Activated CD8-positive, alpha-beta memory T cell treated with anti-CD3 and anti-CD28 coated beads for 4 hours (primary cell): ENCODE data around the gene EIF4EBP3.
A peak's percentile ranks its signal among the peaks of the same experiment; 100 is the strongest.

ENCODE experiments used
- DNase-seq, 2 donors: peaks; one replicate each; pipeline ENCODE4 v3.0.0-alpha.2; 2020; ENCODE audit warnings: low read depth in 2 of 2

Gene EIF4EBP3

GRCh38 chr5:140557136-140557805 is 9.8 kb downstream of the EIF4EBP3 start, which contains the start of gene SRA1:
SRA1 (minus strand) TSS chr5:140557473; CDS start chr5:140557452, 21 bp downstream.
- peak; percentile 67 to 70 for DNase-seq

DNA sequence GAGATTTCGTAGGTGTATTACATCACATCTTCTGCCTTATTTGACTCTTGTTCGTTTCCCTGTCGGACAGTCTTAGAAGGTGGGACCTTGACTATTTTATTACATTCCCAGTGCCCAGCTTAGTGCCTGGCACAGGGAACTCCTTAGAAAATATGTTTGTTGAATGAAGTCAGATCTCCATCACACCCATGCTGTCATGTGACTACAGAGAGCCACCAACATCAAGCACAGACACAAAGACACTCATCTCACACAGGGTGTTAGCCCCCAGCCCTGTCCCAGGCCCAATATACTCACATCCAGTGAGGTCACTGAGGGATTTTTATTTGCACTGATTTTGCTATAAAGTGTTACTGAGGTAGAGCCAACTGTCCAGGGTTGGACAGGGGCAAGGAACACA is 10.5 kb downstream of the EIF4EBP3 start:
- no peak for DNase-seq

DNA sequence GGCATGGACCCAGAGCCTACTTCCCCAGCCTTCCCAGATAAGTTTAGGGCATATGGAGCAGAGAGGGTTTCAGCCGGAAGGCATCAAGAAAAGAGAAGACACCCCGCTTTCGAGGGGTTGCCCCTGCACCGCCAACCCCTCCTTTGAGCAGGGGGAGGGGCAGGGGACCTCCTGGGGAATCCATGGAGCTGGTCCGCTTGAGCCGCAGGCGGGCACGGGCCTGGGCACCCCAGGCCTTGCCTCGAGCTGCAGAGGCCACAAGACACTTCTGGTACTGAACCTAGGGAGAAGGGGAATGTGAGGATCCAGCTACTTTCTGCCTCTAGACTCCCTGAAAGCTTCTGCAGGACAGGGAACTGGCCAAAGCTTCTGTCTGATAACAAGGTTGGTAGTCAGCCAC is 11.1 kb downstream of the EIF4EBP3 start:
- DNase-seq, result no peak

DNA sequence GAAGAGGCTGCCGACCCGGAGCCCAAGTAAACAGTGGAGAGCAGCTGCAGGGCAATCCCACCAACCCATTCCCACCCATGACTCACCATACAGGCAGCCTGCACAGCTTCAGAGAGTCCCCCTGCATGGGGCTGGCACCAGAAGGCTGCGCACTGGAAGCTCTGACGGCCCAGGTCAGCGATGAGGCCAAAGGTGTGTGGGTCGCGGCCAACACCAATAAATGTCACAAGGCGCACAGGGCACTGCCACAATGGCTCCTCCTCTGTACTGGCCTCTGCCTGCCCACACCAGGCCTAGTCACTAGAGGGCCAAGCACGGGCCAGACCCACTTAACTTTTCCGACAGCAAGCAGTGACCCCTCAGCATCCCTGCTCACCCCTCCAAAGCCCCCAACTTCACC is 12.8 kb downstream of the EIF4EBP3 start:
- DNase-seq, result no peak

GRCh38 chr5:140561753-140562523 is 14.5 kb downstream of the EIF4EBP3 start:
- no peak for DNase-seq

DNA sequence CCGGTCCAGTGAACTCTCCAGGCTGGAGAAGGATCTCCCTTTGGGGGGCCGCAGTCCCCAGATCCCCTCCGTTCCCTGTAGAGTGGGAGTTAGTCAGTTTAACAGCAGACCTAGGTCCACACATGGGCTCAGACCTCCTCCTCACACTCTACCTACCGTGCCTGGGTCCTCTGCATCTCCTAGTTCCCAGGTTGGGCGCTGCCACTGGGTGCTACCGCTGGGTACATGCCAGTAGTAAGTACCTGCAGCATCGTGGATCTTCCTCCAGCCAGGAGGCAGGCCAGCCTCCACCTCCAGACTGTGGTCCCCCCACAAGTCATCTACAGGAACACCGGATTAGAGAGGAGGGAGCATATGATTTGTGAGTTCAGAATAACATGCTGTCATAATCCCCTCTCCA is 16.1 kb downstream of the EIF4EBP3 start:
- DNase-seq, result no peak

DNA sequence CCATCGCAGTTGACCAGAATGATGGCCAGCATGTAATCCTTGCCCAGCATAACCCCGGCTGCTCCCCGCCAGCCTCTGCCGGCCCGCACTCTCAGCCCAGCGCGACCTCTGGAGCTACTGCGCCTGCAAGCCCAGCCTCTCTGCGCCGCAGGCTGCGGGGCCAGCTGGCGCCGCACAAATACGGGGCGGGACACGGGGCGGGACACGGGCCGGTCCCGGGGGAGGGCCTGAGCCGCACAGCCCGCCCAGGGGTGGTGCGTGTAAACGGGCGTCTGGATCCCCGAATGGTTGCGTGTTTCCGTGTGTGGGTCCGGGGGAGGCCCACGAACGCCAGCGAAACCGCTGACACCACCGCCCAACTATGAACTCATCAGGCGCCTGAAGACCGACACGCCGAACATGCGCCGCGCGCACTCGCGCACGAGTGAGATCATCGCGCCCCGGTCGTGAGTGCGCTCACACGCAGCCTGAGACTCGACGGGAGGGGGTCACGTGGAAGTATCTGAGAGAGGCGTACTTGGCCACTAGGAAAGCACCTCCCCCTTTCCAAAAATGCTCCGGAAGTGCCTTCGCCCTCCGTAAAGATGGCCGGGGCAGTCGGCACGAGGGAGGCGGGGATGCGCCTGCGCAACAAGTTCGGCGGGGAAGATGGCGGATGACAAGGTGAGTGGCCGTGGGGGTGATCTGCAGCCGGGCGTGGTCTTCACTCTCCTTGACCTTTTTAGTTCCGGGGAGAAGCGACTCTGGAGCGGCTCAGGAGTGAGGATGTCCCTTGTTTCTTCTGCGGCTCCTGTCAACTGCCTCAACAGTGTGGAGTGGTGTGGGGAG is 16.9 kb downstream of the EIF4EBP3 start, which contains the start of the genes APBB3 and SLC35A4:
Gene APBB3, minus strand, starts transcription at position 403 of the 828 bp plus-strand sequence. Its CDS starts 353 bp downstream, at position 50.
Gene SLC35A4, plus strand, starts transcription at position 633 of the 828 bp plus-strand sequence. CDS start 2,342 bp downstream, outside the sequence.
- DNase-seq, result peak; percentile 91 to 96

GRCh38 chr5:140565024-140565779 is 17.7 kb downstream of the EIF4EBP3 start:
- no peak for DNase-seq

DNA sequence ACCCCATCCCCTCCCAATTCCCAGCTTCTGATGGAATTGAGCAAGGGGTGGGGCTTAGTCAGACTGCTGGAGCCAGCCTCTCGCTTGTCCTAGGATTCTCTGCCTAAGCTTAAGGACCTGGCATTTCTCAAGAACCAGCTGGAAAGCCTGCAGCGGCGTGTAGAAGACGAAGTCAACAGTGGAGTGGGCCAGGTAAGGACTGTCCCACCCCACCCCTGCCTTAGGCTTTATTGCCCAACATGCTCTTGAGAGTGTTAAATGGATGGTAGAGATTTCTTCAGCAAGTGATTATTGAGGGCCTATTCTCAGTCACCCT is 18.3 kb downstream of the EIF4EBP3 start:
- no peak for DNase-seq

GRCh38 chr5:140566665-140567064 is 19.2 kb downstream of the EIF4EBP3 start:
- no peak for DNase-seq

DNA sequence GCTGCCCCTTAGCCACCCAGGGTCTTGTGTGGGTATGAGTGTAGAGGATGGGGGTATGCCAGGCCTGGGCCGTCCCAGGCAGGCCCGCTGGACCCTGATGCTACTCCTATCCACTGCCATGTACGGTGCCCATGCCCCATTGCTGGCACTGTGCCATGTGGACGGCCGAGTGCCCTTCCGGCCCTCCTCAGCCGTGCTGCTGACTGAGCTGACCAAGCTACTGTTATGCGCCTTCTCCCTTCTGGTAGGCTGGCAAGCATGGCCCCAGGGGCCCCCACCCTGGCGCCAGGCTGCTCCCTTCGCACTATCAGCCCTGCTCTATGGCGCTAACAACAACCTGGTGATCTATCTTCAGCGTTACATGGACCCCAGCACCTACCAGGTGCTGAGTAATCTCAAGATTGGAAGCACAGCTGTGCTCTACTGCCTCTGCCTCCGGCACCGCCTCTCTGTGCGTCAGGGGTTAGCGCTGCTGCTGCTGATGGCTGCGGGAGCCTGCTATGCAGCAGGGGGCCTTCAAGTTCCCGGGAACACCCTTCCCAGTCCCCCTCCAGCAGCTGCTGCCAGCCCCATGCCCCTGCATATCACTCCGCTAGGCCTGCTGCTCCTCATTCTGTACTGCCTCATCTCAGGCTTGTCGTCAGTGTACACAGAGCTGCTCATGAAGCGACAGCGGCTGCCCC is 19.8 kb downstream of the EIF4EBP3 start:
- no peak for DNase-seq

- DNase-seq, result no peak
Observed at GRCh38 chr5:140567871-140568270, 20.4 kb downstream of the EIF4EBP3 start.

DNA sequence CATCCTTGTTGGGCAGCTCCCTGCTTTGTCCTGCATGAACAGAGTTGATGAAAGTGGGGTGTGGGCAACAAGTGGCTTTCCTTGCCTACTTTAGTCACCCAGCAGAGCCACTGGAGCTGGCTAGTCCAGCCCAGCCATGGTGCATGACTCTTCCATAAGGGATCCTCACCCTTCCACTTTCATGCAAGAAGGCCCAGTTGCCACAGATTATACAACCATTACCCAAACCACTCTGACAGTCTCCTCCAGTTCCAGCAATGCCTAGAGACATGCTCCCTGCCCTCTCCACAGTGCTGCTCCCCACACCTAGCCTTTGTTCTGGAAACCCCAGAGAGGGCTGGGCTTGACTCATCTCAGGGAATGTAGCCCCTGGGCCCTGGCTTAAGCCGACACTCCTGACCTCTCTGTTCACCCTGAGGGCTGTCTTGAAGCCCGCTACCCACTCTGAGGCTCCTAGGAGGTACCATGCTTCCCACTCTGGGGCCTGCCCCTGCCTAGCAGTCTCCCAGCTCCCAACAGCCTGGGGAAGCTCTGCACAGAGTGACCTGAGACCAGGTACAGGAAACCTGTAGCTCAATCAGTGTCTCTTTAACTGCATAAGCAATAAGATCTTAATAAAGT is 21.1 kb downstream of the EIF4EBP3 start:
- no peak for DNase-seq

- no peak for DNase-seq
Observed at GRCh38 chr5:140569197-140569596, 21.7 kb downstream of the EIF4EBP3 start.

- DNase-seq, result no peak
Observed at GRCh38 chr5:140570058-140570457, 22.6 kb downstream of the EIF4EBP3 start.

DNA sequence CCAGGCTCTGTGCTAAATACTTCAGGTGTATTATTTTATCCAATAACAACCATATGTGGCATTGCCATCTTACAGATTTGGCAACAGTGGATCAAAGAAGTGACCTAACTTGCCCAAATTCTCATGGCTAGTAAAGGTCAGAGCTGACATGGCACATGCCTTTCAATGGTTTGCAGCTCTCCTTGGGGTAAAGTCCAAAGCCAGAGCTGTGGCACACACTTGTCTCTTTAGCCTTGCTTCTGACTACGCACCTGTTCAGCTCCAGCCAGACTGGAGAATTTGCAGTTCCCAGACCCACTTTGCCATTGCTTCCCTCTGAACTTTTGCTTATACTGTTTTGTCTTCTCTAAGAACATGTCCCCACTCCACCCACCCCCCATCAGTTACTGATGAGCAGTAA is 23.0 kb downstream of the EIF4EBP3 start:
- DNase-seq, result no peak

DNA sequence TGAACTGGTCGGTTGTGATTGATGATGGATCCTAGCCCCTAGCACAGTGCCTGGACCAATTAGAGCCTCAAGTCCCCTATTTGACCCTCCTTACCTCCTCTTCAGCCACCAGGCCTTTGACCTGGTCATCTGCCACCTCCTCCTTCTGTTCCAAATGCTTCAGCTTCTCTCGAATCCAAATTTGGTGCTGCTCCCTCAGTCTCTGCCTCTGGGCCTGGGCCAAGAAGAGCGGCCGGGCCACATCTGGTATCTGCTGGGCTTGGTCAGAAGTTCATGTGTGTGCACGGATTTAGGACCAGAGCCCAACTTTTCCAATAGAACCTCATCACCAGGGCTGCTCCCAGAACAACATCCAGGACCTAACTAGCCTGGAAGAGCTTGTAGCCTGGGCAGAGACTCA is 23.6 kb downstream of the EIF4EBP3 start:
- DNase-seq, result no peak

DNA sequence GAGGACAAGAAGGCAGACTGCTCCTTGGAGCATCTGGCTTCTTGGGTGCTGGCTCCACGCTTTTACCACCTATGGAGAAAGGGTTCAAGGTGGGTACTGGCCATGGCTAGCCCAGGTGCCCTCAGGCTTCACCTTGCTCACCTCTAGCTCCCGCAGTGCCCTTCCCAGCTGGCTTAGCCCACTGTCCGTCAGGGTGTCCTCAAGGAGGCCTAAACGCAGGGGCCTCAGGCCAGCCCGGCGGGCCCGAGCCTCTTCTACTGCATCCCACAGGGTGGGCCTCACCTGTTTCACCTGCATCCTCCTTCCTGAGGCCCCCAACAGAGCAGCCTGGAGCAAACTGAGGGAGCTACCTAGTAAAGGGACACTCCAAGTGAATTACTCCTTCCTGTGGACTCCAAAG is 26.2 kb downstream of the EIF4EBP3 start:
- no peak for DNase-seq

GRCh38 chr5:140574165-140574564 is 26.7 kb downstream of the EIF4EBP3 start:
- DNase-seq, result no peak

DNA sequence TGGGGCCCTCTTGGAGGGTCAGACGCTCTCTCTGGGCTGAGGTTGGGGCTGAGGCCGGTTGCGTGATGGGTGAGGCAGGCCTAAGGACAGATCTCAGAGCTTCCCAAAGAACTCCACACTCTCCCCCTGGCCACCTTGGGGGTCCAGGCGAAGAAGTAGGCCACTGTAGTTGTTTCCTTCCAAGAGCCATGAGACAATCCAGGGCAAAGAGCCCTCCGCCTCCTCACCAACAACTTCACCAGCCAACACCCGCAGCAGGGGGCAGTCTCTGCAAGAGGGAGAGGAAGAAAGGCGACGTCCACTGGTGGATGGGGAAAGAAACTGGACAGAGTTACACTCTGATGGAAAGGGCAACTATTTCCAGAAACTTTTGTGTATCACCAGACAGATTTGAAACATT is 27.8 kb downstream of the EIF4EBP3 start:
- no peak for DNase-seq
